Astrocyte of the spinal cord (primary cell): Measurements from ENCODE around the gene LRRC66.
A peak's percentile ranks its signal among the peaks of the same experiment; 100 is the strongest.

Source experiments
- DNase-seq: peaks from one replicate; pipeline ENCODE4 v3.0.0; 2011; ENCODE audit warnings: low read depth, low spot score
- H3K4me3 ChIP-seq: 2 replicates; pipeline ENCODE4 v1.5.1; 2011; ENCODE audit warnings: low read depth, mild to moderate bottlenecking, low read length, moderate library complexity
- in situ Hi-C: cut with HindIII; loops from 2 replicates; pipeline ENCODE4 v1.10.0; 2017; ENCODE audit warnings: low sequenced_read_pairs
- TF ChIP-seq, protein P1 (sequence below): IDR thresholded peaks from 2 replicates; pipeline ENCODE4 v1.5.1; 2012; ENCODE audit warnings: low read depth, mild to moderate bottlenecking, low read length, inconsistent platforms

The LRRC66 gene

DNA sequence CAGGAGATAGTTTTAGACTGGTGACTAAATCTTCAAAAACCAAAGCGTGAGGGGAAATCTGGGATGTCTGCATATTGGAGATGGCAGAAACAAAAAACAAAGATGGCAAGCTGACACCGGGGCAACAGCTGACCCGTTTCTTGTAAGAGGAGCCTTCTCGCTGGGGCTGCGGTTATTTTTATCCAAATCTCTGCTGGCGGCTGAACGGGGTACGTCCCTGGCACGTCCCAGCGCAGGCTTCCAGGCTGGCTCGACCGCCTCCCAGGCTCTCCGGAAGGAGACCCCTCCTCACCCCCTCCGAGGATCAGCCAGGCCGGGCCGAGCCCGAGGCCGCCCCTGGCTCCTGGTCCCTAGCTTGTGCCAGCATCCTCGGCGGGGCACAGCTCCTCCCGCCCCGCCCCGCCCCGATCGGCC lies 17.5 kb upstream of the LRRC66 start:
- in situ Hi-C loops = no loop called here
- DNase-seq = peak; percentile 50
- TF ChIP-seq, protein P1, sequence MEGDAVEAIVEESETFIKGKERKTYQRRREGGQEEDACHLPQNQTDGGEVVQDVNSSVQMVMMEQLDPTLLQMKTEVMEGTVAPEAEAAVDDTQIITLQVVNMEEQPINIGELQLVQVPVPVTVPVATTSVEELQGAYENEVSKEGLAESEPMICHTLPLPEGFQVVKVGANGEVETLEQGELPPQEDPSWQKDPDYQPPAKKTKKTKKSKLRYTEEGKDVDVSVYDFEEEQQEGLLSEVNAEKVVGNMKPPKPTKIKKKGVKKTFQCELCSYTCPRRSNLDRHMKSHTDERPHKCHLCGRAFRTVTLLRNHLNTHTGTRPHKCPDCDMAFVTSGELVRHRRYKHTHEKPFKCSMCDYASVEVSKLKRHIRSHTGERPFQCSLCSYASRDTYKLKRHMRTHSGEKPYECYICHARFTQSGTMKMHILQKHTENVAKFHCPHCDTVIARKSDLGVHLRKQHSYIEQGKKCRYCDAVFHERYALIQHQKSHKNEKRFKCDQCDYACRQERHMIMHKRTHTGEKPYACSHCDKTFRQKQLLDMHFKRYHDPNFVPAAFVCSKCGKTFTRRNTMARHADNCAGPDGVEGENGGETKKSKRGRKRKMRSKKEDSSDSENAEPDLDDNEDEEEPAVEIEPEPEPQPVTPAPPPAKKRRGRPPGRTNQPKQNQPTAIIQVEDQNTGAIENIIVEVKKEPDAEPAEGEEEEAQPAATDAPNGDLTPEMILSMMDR = no peak
- H3K4me3 ChIP-seq = peak overlapping the region; percentile 82

DNA sequence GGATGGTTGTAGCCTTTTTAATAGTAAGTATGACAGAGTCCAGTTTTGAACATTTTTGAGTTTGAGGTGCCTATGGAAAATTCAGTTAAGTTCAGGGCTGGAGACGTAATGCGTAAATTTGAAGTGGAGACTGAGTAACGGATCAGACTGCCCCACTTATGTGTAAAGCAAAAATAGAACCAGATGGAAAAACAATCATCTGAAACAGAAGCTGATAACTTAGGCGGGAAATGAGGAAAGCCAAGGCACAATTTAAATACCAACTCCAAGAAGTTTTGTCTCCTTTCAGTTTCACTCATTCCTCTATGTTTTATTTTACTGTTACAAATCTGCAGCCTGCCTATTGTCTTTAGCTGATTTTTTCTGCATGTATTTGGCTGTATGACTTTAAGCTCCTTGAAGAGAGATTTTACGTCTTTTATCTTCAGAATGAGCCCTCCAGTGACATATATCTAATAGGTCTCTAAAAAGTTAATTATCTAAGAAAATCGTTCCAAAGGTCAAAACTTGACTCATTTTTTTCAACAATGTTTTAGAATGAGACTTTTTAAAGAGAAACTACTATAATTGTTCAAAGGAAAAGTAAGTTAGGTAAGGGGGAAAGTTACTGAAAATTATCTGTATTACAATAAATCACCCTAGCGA lies 16.8 kb upstream of the LRRC66 start:
- TF ChIP-seq, protein P1 = no peak
- peak; percentile 5 for DNase-seq
- H3K4me3 ChIP-seq = peak overlapping the region; percentile 82
- in situ Hi-C loops = no loop called here

GRCh38 chr4:52035190-52035589 lies 15.0 kb upstream of the LRRC66 start:
- TF ChIP-seq, protein P1 = no peak
- DNase-seq = no peak
- in situ Hi-C loops = no loop called here
- H3K4me3 ChIP-seq = no peak overlapping the region

DNA sequence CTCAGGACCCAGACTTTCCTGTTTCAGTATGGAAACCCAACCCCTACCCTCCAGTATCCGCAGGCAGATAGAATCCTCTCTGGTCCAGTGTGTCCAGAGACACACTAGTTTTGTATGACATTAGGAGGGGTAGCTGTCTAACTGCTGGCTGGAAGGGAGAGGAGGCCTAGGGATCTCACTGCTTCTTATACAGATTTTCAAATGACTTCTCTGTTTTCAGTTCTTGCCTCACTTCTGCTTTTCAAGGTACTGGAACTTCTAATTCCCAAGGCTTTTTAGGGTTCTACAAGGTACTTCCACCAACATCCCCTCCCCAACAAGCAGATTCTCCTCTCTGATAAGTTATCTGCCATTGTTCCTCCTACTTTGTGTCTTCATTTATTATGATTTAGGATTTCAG lies 11.8 kb upstream of the LRRC66 start:
- no peak for DNase-seq
- TF ChIP-seq, protein P1 = no peak
- in situ Hi-C loops = no loop called here
- H3K4me3 ChIP-seq = no peak overlapping the region

DNA sequence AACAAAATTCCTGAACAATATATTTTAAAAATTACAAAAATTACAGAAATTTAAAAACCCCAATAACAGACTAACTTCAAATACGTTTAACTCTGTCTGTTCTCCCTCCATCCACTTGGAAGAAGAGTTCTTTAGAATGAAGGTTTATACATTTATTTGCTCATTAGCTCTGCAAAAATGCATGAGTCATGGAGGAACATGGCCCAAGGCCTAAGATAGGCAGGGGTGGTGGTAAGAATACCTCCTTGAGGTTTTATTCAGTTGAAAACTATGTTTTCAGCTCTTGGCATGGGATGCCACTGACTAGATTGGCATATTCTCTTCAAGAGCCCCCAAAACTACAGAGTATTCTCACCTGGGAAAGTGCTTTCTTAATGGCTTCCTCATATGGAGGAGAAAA lies 8.8 kb upstream of the LRRC66 start:
- in situ Hi-C loops = no loop called here
- no peak overlapping the region for H3K4me3 ChIP-seq
- TF ChIP-seq, protein P1 = no peak
- peak; percentile 79 for DNase-seq

DNA sequence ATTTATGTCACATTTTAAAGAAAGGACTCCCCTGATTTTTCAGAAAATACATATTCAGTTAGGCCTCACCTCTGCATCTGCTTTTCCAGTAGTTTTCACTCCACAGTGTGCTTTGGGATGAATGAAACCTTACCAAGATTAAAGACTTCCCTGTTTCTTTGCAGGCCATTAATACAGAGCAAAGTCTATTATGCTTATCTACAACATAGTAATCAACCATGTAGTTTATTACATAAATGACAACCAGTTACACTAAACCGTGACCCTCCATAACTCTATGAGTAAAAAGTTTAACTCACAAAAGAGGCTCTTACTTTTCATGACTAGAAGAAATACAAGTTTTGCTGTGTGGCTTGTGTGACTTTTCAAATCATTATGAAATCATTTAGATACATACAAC lies 2.3 kb downstream of the LRRC66 start:
- in situ Hi-C loops = no loop called here
- no peak overlapping the region for H3K4me3 ChIP-seq
- DNase-seq = no peak
- TF ChIP-seq, protein P1 = no peak

DNA sequence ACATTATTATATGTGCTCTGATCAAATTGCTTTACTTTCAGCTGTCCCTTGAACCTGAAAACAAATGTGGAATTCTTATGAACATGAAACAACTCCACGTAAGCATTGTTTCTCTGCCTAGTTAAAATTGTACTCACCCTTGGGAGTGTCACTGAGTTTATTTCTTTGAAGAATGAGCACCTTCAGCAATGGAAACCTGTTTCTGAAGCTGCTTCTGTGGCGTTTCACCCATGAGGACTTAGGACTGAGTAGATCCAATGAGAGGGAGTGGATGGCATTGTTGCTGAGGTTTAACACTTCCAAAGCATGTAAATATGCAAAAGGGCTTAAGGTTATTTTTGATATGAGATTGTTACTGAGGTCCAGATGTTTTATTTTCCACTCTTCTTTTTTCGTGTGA lies 3.2 kb downstream of the LRRC66 start:
- no peak overlapping the region for H3K4me3 ChIP-seq
- DNase-seq = no peak
- TF ChIP-seq, protein P1 = no peak
- in situ Hi-C loops = no loop called here
